NCI-H69 (cell line): ENCODE data around the gene RALBP1.

ENCODE experiments used
- DNase-seq: peaks from one replicate; lab custom pipeline; 2025; lab: John Stamatoyannopoulos, UW

Gene RALBP1

GRCh38 chr18:9547782-9548181 lies 72.5 kb downstream of the RALBP1 start:
- DNase-seq: no peak

DNA sequence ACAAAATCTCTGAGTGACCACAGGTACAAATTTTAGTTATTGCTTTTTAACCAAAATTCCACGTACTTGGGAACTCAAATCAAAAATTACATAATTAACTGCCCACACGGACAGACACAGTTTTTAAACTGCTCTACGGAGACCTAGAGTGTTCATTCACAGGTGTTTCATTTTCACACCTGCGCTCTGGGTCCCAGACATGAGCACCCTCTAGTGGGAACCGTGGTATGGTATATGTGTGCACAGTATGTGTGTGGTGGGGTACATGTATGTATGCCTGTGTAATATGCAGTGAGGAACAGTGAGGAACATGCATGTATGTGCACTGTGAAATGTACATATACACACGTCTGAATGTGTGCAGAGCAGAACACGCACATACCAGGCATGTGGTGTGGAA lies 74.1 kb downstream of the RALBP1 start:
- peak; percentile 49 for DNase-seq

- DNase-seq: no peak
Observed at GRCh38 chr18:9550429-9550828, 75.1 kb downstream of the RALBP1 start.

- no peak for DNase-seq
Observed at GRCh38 chr18:9552191-9552590, 76.9 kb downstream of the RALBP1 start.

- DNase-seq: no peak
Observed at GRCh38 chr18:9552616-9553015, 77.3 kb downstream of the RALBP1 start.

DNA sequence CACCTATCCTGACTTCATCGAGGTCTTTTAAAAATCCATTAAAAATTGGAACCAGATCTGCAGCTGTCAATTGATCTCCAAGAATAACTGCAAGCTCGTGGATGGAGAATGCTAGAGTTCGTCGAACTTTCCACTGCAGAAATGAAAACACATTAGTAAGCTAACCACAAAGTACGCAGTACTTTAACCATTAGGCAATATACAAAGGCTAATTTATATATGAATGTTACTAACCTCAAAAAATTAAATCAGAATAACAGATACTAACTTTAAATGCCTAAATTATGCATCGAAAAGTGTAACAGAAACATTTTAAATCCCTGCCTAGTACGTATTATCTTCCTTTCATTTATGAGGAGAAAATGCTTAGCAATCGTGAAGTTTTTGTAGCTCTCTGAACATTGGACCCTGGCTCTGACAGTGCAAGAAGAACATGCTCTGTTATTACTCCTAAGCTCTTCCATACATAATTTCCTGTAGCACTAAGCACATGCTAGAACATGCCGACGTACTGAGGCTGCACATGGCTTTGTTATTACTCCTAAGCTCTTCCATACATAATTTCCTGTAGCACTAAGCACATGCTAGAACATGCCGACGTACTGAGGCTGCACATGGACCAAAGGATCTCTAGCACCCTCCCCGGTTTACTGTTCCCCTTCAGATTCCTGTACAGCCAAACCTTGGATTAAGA lies 82.1 kb downstream of the RALBP1 start:
- DNase-seq: no peak

DNA sequence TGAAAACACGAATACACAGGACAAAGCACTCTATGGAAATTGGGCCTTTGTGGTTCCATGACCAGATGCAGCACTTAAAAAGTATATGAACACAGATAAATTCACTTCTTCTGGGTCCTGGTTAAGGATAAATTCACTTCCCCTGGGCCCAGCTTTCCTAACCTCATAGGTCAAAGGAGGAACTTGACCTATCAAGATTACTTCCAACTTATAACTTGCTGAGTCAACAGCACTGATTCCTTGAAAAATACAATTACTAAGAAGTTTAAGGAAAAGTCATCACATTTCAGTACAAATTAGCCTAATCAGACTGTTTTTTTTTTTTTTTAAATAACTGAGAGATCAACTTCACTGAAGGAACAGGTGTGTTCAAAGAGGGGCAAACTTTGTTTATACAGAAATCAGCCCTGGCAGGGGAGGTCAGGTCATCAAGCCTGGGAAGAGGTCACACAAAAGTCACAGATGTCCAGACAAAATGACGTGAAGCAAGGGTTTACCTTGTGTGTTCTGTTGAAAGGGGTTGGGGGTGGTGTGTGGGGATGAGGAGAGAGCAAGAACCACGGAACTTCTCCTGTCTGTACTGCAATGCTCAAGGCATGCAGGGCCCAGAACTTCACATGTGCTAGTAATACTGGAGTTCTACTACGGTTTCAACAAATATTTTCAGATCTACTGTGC lies 83.2 kb downstream of the RALBP1 start:
- no peak for DNase-seq

DNA sequence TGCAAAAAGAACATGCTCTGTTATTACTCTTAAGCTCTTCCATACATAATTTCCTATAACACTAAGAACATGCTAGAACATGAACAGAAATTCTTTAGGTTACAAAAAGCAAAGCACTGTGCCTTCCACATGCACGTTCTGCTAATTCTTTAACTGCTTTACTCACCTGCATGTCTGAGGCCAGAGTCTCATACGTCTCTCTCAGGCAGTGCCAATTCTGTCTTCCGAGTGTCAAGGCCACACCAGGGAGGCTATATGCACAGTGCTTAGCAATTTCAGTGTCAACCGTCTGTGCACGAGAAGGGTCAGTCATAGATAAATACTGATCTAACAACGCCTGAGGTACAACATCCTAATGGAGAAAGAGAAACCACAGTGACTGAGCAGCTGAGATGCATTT lies 83.9 kb downstream of the RALBP1 start:
- DNase-seq: no peak

DNA sequence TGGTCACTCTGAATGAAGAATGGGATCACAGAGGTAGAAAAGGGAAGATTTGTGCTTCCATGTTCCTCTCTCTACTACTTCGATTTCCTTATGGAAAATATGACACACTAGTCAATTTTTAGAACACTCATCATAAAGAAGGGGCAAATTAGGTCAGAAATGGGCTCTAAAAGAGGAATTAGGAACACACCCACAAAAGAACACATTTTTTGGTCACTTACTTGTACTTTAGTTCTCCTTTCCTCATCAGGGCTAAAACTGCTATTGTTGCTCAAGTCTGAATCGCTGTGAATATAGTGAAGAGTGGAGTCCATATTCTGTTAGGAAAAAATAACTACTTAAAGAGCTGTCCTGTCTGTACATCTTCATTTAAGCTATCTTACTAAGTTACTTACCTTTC lies 86.4 kb downstream of the RALBP1 start:
- DNase-seq: no peak

- DNase-seq: no peak
Observed at GRCh38 chr18:9562584-9562983, 87.3 kb downstream of the RALBP1 start.

- no peak for DNase-seq
Observed at GRCh38 chr18:9563331-9563730, 88.0 kb downstream of the RALBP1 start.

DNA sequence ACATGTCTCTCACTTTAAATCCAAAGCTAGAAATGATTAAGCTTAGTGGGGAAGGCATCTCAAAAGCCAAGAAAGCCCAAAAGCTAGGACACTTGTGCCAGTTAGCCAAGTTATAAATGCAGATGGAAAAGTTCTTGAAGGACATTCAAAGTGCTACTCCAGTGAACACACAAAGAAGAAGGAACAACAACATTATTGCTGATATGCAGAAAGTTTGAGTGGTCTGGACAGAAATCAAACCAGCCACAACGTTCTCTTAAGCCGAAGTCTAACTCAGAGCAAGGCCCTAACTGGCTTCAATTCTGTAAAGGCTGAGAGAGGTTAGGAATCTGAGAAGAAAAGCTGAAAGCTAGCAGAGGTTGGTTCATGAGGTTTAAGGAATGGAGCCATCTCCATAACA lies 90.1 kb downstream of the RALBP1 start:
- DNase-seq: no peak

DNA sequence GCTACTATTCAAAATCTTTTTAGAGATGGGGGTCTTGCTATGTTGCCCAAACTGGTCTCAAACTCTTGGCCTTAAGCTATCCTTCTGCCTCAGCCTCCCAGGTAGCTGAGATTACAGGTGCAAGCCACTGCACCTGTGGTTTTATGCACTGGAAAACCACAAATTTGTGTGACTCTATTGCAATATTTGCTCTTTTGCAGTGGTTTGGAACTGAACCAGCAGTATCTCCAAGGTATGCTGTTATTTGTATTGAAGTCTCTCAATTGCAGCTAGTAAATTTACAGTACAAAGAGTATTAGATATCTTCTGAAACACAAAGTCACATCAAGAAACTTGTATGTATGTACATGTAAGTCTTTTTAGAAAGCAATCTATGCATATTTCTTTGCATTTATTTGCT lies 92.9 kb downstream of the RALBP1 start:
- no peak for DNase-seq

GRCh38 chr18:9569178-9569577 lies 93.9 kb downstream of the RALBP1 start:
- no peak for DNase-seq

DNA sequence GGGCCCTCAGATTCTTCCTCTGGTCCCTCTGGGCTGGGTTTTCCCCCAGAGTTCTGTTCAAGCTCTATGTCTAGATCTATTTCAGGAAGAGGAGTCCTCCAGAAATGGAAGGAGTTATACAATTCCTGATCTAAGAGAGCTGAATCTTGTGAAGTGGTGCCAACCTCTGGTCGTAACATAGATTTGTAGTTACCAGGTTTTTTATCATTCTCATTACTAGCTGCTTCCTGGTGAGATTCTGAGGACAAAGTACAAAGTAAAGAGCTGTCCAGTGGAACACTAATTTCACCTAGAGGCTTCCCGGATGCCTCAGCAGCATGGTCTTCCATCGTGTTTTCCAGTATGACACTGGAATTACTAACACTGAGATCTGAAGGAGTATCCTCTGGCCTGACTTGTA lies 94.9 kb downstream of the RALBP1 start:
- no peak for DNase-seq

DNA sequence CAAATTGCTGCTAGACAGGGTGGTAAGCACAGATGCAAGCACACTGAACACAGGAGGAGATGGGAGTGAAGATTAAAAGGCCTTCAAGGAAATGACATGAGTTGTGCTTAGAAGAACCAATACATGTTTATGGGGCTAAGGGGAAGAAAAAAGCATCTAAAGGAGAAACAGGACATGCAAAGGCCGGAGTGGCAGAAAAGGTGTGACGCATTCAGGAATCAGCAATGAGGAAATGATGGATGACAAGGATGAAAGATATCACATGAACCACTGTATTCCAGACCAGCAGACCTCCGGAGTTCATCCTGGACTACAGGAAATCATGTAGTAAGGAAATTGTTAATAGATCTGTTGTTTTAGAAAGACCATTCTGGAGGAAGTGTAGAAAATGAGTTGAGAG lies 96.2 kb downstream of the RALBP1 start:
- no peak for DNase-seq

- DNase-seq: no peak
Observed at GRCh38 chr18:9574473-9575115, 99.3 kb downstream of the RALBP1 start.

DNA sequence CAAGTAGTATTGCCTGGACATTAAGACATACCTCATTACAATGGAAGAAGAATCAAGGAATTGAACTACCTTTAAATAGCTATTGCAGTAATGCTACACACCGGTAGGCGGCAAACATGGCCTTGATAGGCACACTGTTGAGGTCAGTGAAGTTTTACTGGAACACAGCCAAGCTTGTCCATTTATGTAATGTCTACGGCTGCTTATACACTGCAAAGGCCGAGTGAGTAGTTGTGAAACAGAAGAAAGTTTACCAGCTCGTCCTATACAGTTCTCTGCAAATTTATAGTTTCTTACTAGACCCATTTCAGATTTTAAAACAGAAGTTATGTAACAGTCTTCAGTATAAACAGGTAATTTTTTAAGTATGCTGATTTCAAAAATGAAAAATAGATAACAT lies 100.2 kb downstream of the RALBP1 start:
- DNase-seq: peak; percentile 99

DNA sequence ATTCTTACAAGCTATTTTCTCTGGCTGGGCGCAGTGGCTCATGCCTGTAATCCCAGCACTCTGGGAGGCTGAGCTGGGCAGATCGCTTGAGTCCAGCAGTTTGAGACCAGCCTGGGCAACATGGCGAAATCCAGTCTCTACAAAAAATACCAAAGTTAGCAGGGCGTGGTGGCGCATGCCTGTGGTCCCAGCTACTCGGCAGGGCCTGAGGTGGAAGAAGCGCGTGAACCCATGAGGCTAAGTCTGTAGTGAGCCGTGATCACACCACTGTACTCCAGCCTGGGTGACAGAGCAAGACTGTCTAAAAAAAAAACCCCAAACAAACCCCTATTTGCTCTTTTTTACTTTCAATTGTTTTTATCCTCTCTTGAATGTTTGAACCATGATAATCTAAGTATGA lies 102.0 kb downstream of the RALBP1 start:
- DNase-seq: no peak

- DNase-seq: peak; percentile 63
Observed at GRCh38 chr18:9578306-9578705, 103.0 kb downstream of the RALBP1 start.

- no peak for DNase-seq
Observed at GRCh38 chr18:9581667-9582066, 106.4 kb downstream of the RALBP1 start.

DNA sequence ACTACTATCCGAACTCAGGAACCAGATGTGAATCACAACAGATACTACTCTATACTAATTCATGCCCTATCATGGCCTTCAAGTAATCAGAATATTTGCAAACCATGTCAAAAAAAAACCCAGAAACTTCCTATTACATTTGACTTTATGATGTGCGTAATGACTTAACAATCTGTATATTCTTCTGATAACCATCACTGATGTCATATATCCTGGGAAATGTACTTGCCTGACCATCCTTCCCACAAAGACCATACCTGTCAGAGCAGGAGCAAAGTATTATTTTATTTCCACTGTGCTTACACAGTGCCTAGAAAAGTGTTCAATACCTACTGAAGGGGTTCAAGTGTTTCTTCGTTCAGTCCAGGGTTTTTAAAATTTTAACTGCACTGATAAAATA lies 111.5 kb downstream of the RALBP1 start:
- DNase-seq: no peak
